Occipital lobe (tissue), 2 donors: ENCODE results near the gene VSIG10L2. TPM values are rescaled to one million over a fixed set of nuclear protein-coding genes. Genes with fewer than 3 reads are reported as not detected.
"Not testable (repeated sequence)": the region's sequence is repeated elsewhere in the genome, so short reads cannot be mapped to it uniquely, and the experiment has no call there.

ENCODE experiments used
- DNase-seq: peaks from one replicate; lab custom pipeline; 2025; lab: John Stamatoyannopoulos, UW
- total RNA-seq: library from RNA; depleted of rRNA; stranded (reverse); fragments of >200 nt; gene quantifications from one replicate; pipeline ENCODE4 v1.2.3, GENCODE V29; 2014

VSIG10L2 gene
- total RNA-seq, 1 donor from 2014 or later = not detected

DNA sequence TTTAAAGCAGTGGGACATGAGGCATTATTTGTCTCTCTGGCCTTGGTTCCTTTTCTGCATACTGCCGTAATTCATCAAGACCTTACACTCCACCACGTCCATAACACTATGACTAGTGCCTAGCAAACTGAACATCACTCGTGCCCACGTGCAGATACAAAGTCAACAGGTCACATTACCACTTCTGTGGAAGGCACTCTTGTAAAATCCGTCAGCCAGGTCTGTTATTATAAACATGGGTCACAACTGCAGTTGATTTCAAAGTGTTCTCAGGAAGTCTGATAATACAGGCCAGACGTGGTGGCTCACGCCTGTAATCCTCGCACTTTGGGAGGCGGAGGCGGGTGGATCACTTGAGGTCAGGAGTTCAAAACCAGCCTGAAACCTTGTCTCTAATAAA lies 14.1 kb downstream of the VSIG10L2 start:
- no peak for DNase-seq

GRCh38 chr11:125960771-125961170 lies 14.9 kb downstream of the VSIG10L2 start:
- DNase-seq = no peak

- DNase-seq = no peak
These were observed 21.7 kb downstream of the VSIG10L2 start for GRCh38 chr11:125967515-125967914.

GRCh38 chr11:125968354-125968753 lies 22.5 kb downstream of the VSIG10L2 start:
- no peak for DNase-seq

- DNase-seq = no peak
These were observed 25.8 kb downstream of the VSIG10L2 start for GRCh38 chr11:125971618-125972017.

- no peak for DNase-seq
These were observed 28.4 kb downstream of the VSIG10L2 start for GRCh38 chr11:125974284-125974683.

- DNase-seq = no peak
These were observed 29.8 kb downstream of the VSIG10L2 start for GRCh38 chr11:125975634-125976033.

- DNase-seq = no peak
These were observed 30.3 kb downstream of the VSIG10L2 start for GRCh38 chr11:125976156-125976555.

GRCh38 chr11:125977333-125977732 lies 31.5 kb downstream of the VSIG10L2 start:
- DNase-seq = no peak

DNA sequence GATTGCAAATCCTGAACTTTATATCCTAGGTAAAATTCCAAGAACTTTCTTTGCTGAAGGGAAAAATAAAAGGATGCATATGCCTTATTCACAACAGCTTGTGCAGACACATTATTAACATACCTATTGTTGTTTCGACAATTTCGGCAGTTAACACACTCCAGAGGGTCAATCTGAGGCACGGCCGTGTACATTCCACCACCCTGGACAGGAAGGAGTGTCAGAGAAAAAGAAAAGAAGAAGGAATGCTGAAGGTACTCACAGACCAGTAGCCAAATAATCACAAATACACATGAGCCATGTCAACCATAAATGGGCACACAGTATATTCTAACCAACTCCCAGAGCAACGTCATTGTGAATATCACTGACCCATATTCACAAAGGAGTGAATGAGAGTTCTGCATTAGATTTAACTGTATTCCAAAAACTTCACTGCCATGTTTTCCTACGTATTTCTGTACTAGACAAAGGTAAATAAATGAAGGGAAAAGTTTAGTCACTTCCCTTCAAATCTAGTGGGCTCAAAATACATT lies 32.4 kb downstream of the VSIG10L2 start:
- no peak for DNase-seq

- DNase-seq = no peak
These were observed 33.0 kb downstream of the VSIG10L2 start for GRCh38 chr11:125978778-125979407.

DNA sequence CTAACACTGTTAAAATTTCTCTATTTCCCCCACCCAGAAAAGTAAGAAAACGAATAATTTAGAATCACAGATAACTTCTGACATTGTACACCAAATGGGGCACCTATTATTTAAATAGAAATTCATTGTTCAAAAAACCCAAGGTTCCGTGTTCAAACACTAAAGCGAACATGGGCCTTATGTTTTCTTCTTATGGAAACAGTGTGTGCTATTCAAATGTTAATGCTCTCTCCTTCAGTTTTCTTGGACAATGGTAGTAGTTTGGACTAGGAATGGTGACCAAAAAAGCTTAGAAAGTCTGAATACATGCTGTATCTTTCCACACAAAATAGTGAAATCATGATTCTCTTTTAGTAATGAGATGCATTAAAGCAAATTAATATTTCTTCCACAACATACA lies 33.7 kb downstream of the VSIG10L2 start:
- DNase-seq = no peak

DNA sequence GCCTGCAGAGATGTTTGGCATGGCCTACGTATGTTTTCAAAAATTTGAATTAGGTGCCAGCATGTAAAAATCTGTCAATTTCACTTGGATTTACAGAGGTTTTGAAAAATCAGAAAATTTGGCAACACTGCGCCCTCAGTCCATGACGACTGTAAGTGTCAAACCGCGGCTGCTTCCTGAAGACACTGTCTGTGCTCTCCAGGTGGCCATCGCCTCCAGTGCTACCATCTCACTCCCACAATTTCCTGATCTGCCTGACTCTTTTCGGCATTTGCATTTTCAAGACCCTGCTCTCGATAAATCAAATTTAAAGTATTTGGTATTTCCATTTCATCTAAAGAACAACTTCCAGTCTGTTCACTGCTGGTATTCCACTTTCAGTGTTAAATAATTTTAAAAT lies 34.6 kb downstream of the VSIG10L2 start:
- DNase-seq = no peak

- DNase-seq = no peak
These were observed 36.5 kb downstream of the VSIG10L2 start for GRCh38 chr11:125982348-125982730.

- DNase-seq = not testable (repeated sequence)
These were observed 40.1 kb downstream of the VSIG10L2 start for GRCh38 chr11:125985956-125986355.

GRCh38 chr11:125987066-125987641 lies 41.3 kb downstream of the VSIG10L2 start:
- no peak for DNase-seq

GRCh38 chr11:125990244-125990643 lies 44.4 kb downstream of the VSIG10L2 start:
- DNase-seq = no peak

DNA sequence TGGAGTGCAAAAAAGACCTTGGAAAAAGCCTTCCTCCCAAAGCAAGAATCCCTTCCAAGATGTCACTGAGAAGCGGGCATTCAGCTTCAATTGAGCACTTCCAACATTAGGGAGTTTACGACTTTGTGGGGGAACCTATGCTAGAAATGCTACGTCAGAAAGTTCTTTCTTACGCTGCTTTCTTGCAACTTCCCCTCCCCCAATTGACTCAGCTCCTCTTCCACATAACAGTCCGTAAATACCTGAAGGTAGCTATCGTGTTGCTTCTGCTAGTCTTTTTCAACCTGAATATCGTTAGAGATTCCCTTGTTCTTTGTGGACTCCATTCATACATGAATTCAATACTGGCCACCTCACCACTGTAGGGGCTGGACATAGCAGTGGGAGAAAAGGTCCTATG lies 47.0 kb downstream of the VSIG10L2 start:
- DNase-seq = no peak

DNA sequence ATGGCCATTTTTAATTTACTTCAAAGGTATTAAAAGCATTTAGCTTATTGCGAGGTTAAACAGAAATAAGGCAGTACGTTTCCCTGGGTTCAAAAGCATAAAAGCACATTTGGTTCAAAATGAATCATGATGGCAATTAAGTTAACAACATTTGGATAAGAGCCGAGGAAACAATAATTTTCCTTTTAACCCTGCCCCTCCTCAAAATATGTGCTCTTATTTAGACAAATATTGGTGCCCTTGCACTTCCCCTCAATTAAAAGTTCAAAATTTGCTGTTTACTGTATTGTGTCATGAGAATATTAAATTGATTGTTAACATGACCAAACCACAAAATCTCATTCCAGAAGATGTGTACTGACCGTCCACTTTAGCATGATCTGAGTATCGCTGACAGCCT lies 48.7 kb downstream of the VSIG10L2 start:
- no peak for DNase-seq

DNA sequence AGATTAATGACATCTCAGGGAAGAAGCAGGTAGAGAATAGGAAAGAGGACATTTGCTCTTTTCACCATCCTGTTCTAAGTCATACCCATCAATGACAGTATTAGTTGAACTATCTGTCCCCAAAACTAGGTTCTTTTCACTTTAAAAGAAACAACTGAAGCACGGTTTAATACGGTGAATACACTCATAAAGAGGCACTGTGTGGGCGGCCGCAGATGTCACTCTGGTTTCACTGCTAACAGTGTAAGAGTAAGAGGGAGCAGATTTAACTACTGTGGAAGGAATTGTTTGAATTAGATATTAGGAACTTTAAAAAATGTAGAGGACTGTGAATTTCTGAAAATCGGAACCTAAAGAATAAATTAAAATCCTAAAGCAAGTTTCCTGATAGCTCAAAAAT lies 49.5 kb downstream of the VSIG10L2 start:
- no peak for DNase-seq

- no peak for DNase-seq
These were observed 52.4 kb downstream of the VSIG10L2 start for GRCh38 chr11:125998267-125998666.

DNA sequence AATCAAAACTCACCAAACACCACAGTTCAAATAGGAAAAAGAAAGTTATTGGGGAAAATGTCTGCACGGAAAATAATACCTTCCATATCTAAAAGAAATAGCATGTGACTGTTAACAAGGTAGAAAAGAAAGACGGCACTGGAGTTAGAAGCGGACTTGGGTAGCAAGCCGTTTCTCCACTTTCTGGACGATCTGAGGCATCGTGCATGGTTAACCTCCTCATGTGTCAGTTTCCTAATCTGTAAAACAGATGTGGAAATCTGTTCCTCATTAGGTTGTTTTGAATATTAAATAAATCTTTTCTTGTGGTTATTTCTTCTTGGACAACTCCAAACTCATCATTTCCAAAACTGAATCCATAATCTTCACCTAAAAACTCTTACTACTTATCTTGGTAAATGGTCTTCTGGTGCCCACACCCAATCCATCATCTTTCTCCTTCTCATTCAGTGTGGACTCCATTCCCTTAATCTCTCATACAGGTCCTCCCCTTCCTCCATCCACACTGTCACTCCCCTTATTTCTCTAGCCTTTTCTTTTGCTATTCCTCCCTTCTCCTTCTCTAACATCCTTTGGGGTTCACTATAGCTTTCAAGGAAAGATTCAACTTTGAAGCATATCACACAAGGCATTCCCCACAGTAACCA lies 53.5 kb downstream of the VSIG10L2 start:
- DNase-seq = no peak

DNA sequence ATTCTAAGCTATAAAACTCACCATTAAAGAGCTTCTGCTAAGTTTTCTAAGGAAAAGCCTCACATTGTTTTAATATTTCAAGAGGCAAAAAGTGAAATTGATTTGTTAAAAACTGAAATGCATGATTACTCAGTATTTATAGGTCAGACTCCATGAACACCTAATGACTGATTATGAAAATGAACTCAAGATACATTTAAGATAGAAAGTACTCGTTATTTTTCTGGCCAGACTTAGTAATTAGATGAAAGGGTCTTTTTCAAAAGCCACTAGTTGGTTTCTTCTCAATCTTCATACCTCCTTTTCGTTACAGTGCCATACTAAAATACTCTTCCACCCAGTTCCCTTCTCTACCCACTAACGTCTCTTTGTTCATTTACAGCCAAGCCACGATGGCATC lies 56.3 kb downstream of the VSIG10L2 start:
- no peak for DNase-seq
